ENCODE results near the gene MMP19. TPM values are rescaled to one million over a fixed set of nuclear protein-coding genes. Genes with fewer than 3 reads are reported as not detected.

Gene MMP19
- total and polyA plus RNA-seq, 2 donors (not counting 1 experiment from before 2014, with no cell fraction given): 0.42 TPM; not detected in 1

DNA sequence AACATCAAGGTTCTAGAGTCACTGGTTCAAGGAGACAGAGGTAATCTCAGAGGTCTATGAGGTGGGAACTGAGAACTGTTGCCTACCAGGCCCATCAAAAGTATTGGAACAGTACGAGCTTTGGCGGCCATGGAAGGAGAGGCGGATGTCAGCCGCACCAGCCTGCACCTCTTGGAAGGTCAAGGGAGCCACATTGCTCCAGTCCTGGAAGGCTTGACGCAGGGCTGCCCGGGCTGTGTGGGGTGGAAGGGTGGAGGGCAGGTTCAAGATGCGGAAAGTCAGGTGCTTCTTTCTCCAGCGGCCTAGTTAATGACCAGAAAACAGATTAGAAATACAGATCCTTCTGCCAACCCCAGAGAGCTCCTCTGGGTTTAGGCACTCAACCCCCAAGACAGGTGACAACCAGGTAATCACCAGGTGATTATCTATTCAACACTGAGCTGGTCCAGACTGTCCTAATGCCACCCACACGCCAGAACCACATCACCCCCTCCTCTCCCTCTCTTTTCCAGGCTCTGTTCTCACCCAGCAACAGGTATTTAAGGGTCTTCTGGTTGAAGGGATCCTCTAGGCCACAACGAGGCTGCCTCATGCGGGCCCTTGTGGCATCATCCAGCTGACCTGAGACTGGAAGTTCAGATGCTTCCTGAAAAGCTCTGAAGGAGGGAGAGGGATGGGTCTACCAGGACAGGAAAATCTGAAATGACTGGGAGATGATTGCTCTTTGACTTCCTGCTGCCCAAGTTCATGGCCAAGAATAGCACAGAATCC is 2.0 kb downstream of the MMP19 start:
- H4K20me1 ChIP-seq (ENCODE audit: control insufficient read depth, insufficient read depth, low read length, poor library complexity, severe bottlenecking): no peaks in the 10 kb centered on the region
- ChIA-PET CTCF (no interaction called here), POLR2A (no interaction called here)
- DNase-seq: no peak
- H3K79me2 ChIP-seq (ENCODE audit: control insufficient read depth, insufficient read depth, low read length): no peaks in the 10 kb centered on the region
- TF ChIP-seq, protein P1, sequence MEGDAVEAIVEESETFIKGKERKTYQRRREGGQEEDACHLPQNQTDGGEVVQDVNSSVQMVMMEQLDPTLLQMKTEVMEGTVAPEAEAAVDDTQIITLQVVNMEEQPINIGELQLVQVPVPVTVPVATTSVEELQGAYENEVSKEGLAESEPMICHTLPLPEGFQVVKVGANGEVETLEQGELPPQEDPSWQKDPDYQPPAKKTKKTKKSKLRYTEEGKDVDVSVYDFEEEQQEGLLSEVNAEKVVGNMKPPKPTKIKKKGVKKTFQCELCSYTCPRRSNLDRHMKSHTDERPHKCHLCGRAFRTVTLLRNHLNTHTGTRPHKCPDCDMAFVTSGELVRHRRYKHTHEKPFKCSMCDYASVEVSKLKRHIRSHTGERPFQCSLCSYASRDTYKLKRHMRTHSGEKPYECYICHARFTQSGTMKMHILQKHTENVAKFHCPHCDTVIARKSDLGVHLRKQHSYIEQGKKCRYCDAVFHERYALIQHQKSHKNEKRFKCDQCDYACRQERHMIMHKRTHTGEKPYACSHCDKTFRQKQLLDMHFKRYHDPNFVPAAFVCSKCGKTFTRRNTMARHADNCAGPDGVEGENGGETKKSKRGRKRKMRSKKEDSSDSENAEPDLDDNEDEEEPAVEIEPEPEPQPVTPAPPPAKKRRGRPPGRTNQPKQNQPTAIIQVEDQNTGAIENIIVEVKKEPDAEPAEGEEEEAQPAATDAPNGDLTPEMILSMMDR (IDR thresholded peaks at IDR 0.05): no peak
- no peak for TF ChIP-seq EZH2 (IDR thresholded peaks at IDR 0.05; ENCODE audit: borderline replicate concordance, insufficient read depth, low read depth, low read length, poor library complexity, severe bottlenecking)
- no peak overlapping the region for H2AFZ ChIP-seq (ENCODE audit: insufficient read depth, low read depth, low read length, poor library complexity, severe bottlenecking)
- no peaks in the 10 kb centered on the region for H3K9me3 ChIP-seq (ENCODE audit: control extremely low read depth in 1 of 3, control insufficient read depth in 2 of 3, insufficient read depth in 1 of 3, low read length in 2 of 3)
- H3K4me2 ChIP-seq (replicated peaks; ENCODE audit: low read depth, low read length, poor library complexity, severe bottlenecking): no peak overlapping the region
- no peaks in the 10 kb centered on the region for H3K27me3 ChIP-seq (replicated peaks in 1 of 4; ENCODE audit: control extremely low read depth in 1 of 4, control insufficient read depth in 3 of 4, insufficient read depth in 4 of 4, low read length in 3 of 4)
- H3K4me1 ChIP-seq (ENCODE audit: control insufficient read depth in 2 of 2, insufficient read depth in 2 of 2, low read length in 2 of 2): no peaks in the 10 kb centered on the region
- Mint-ChIP-seq H3K9me3 (ENCODE audit: insufficient read depth) (no peaks in the 10 kb centered on the region), H3K27me3 (peaks cover 11% of the 10 kb centered on the region), H3K4me3 (no peak overlapping the region), H3K27ac (no peak overlapping the region), H3K4me1 (no peaks in the 10 kb centered on the region)
- H3K9ac ChIP-seq (ENCODE audit: low read length): no peak overlapping the region
- ATAC-seq (ENCODE audit: low read depth): no peak
- H3K27ac ChIP-seq (ENCODE audit: low read length in 2 of 2): no peak overlapping the region
- no peaks in the 10 kb centered on the region for H3K36me3 ChIP-seq (replicated peaks in 1 of 2; ENCODE audit: control extremely low read depth in 1 of 2, control insufficient read depth in 1 of 2, extremely low read depth in 1 of 2, insufficient read depth in 2 of 2, low read length in 1 of 2)
- 90% methylated on average over 11 of the region's 11 CpGs for WGBS (ENCODE audit: insufficient coverage)
- no peak overlapping the region for H3K4me3 ChIP-seq (ENCODE audit: control extremely low read depth in 1 of 5, extremely low read depth in 1 of 5, insufficient read depth in 1 of 5, low read depth in 2 of 5, low read length in 4 of 5)
- intact Hi-C loops (cut with micrococcal nuclease): no loop called here
